CD4-positive, alpha-beta T cell treated with Interferon gamma for 1 hour (primary cell): ENCODE results near the gene CATSPERE.
A peak's percentile ranks its signal among the peaks of the same experiment; 100 is the strongest.
"Not testable (repeated sequence)": the region's sequence is repeated elsewhere in the genome, so short reads cannot be mapped to it uniquely, and the experiment has no call there.

Experiments
- DNase-seq: peaks from one replicate; pipeline ENCODE4 v3.0.0-alpha.2; 2020

CATSPERE gene

DNA sequence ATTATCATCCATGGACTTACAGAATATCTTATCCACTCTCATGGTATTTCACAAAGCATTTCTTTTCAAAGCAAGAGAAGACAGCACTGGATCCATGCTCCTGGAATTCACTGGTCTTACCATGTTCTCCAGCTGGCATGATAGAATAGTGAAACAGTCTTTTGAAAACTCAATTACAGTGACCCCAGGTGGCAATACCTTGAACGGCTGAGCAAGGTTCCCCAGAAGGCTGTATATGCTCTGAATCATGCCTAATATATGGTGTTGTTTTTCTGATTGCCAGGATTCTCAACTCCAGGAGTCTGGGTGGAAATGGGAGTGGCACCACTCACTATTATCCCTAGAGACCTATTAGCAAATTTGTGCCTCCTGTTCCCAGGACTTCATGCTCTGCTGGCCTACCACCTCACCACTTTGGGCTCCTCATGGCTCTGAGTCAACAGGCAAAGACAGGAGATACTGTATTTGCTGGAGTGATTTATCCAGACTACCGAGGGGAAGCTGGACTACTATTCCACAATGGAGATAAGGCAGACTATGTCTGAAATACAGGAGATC is 87.6 kb downstream of the CATSPERE start:
- no peak for DNase-seq

DNA sequence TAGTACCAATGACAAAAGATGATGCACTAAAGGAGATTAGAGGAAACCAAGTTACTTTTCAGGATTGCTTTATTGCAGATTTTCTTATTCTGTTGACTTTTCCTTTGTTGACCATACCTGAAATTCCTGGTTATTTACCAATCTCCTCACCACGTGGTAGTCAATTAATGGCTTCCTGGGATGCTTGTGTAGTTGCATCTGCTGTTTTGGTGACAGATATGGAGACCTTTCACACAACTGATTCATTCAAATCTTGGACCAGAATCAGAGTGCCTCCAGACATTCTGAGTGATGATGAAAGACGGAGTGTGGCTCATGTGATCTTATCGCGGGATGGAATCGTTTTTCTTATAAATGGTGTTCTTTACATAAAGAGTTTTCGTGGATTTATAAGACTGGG is 91.3 kb downstream of the CATSPERE start:
- no peak for DNase-seq

DNA sequence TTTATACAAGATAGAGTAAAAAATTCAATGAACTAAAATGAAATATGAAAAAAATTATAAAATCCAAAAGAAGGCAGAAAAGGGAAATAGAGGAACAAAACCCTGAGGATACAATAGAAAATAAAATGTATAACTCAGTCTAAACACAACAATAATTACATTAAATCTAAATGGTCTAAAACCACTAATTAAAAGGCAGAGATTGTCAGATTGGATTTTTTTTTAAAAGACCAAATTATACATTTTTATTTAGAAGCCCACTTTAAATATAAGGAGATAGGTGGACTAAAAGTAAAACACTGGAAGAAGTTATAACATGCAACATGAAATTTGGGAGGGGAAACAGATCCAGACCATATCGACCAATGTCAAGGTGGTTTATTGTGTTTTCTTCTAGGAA is 95.2 kb downstream of the CATSPERE start:
- no peak for DNase-seq

DNA sequence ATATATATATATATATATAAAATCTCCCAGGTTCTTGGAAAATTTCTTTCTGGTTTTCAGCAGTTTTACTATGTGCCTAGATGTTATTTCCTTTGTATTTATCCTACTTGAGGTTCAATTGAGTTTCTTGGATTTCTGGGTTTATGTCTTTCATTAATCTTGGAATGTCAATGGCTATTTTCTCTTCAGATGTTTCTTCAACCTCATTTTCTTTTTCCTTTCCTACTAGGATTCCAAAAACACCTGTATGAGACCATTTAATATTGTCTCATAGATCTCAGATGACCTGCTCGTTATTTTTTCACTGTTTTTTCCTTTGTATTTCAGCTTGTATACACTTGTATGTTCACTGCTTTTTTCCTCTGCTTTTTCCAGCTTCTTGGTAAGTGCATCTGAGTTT is 96.5 kb downstream of the CATSPERE start:
- DNase-seq, result no peak

DNA sequence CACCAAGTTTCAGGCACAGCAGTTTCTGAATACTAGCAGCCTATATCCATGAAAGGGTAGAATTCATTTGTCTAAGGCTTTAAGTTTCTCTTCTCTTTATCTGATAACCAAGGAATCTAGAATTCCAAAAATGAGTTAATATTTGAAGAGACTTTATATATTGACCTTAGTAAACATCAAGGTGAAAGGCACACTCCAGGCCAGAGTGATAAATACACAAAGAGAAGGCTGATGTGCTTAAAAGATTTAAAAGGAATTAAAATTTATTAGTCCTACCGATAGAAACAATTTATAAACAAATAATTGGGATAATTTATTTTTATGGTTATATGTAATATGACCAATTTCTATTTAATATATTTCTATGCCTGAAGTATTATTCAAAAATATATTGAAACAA is 98.5 kb downstream of the CATSPERE start:
- DNase-seq, result no peak

DNA sequence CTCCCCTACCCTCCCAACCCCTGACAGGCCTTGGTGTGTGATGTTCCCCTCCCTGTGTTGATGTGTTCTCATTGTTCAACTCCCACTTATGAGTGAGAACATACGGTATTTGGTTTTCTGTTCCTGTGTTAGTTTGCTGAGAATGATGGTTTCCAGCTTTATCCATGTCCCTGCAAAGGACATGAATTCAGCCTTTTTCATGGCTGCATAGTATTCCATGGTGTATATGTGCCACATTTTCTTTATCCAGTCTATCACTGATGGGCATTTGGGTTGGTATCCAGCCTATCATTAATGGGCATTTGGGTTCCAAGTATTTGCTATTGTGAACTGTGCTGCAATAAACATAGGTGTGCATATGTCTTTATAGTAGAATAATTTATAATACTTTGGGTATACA is 101.8 kb downstream of the CATSPERE start:
- not testable (repeated sequence) for DNase-seq

DNA sequence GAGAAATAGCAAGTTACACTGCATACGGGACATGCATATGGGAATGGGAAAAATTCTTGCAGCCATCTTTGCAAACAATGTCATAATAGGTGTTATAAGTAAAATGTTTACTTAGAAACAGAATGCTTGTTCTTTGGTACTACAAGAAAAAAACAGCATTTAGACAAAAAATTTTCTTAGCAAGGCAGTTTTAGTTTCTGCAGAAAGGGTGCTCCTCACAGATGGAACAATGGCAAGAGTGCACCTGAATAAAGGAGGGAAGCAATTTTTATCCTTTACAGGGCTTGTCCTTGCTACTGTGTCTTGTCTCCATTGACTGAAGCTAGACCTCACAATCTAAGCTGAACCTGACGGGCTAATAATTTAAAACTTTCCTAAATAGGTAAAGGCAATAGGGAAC is 112.7 kb downstream of the CATSPERE start:
- no peak for DNase-seq

DNA sequence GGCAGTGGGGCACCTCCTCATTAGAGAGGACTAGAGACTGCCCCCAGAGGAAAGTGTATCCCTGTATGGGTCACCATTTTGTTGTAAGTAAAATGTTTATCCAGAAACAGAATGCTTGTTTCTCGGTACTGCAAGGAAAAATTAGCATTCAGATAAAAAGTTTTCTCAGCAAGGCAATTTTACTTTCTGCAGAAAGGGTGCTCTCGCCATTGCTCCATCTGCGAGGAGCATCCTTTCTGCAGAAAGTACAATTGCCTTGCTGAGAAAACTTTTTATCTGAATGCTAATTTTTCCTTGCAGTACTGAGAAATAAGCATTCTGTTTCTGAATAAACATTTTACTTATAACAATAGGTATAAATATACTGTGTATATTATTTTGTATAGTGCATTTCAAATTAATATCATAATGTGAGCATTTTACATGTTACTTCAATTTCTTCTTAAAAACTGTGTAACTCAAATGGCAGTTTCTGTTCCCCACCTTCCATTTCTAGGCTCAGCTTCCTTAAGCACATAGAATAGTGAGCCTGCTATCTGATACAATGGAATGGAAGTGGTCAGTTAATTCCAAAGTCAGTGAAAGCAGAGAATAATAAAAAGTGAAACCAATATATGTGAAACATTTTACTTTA is 115.3 kb downstream of the CATSPERE start:
- DNase-seq, result no peak

DNA sequence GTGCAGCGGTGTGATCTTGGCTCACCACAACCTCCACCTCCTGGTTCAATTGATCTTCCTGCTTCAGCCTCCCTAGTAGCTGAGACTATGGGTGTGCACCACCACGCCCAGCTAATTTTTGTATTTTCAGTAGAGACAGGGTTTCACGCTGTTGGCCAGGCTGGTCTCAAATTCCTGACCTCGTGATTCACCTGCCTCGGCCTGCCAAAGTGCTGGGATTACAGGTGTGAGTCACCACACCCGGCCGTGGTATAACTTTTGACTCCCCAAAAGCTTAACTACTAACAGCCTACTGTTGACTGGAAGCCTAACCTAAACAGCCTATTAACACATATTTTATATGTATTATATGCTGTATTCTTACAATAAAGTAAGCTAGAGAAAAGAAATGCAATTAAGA is 117.1 kb downstream of the CATSPERE start:
- DNase-seq, result not testable (repeated sequence)

DNA sequence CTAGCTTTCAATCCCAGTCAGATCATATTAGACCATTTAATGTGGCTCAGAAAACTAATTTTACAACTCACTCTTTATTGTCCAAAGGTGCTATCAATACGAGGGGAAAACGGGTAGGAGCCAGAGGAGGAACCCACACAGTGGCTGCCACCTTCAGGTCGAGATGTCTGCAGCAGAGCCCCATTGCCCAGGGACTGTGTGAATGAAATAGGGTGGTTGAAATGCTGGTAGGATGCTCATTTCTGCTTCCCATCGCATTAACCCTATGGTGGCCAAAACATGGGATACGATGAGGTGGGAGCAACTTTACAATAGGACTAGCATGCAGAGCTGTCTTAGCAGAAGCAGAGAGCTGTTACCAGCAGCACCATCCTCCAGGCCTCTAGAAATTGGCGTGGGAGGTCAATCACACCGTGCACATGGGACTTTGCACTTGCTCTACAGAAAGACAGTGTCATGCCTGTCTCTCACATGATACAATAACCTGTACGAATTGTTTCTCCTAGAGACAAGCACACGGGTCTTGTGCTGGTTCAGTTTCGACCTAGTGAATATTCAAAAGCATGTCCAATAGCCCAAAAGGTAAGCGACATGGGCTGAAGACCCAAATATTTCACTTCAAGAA is 122.4 kb downstream of the CATSPERE start:
- DNase-seq, result no peak

DNA sequence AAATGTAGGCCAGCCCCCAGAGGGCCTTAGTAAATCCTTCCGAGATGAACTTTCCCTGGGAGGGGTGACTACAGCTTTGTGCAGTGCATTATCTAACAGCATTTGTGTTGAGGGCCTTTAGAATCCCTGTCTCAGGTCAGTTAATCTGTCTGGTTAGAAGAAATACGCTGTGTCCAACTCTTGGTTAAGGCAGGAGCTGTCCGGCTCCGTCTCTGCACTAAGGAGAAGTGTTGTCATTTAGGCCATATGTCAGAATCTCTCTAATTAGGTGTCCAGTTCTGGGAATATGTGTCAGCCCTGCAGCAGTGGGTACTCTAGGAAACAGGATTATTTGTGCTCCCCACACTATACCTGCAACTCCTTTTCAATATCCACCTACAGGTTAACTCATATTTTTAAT is 124.8 kb downstream of the CATSPERE start:
- no peak for DNase-seq

DNA sequence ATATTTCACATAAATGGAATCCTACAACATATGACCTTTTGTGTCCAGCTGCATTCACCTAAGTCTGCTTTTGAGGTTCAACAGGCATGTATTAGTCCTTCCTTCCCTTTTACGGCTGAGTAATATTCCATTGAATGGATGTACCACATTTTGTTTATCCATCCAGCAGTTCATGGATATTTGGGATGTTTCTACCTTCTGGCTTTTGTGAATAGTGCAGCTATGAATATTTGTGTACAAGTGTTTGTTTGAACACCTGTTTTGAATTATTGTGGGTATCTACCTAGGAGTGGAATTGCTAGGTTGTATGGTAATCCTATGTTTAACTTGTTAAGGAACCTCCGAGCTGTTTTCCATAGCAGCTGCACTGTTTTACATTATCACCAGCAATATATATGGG is 129.6 kb downstream of the CATSPERE start:
- no peak for DNase-seq

DNA sequence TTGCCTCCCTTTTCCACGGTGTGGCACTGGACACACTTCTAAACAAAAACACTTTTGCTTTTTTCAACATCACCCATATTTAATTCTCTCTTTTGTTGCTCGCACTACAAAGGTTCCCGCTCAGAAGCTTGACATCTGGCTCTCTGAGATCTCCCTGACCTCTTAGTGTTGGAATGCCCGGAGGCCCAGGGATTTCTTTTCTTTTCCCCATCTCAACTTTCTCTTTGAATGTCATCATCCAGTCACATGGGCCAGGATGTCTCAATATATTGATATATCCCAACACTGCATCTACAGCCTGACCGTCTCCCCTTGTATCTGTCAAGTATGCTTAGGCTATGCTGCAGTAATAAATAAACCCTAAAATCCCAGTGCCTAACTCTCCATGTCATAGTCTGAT is 137.5 kb downstream of the CATSPERE start:
- no peak for DNase-seq

DNA sequence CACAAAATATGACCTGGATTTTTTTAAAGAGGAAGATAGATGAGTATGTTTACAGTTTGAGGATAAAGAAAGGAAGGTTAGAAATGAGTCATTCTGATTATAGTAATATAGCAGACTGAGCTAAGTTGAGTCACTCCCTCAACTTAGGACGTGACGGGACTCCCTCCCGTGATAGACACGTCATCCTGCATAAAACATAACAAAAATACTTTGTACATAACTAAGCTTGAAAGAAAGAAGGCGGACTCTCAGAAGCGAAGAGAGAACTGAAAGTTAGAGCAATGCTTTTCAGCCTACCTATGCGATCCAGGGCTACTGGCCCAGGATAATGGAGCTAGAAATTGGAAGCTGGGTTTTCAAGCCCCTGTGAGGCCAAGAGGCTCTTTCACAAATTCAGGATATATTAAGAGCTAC is 138.9 kb downstream of the CATSPERE start:
- peak; percentile 23 for DNase-seq

DNA sequence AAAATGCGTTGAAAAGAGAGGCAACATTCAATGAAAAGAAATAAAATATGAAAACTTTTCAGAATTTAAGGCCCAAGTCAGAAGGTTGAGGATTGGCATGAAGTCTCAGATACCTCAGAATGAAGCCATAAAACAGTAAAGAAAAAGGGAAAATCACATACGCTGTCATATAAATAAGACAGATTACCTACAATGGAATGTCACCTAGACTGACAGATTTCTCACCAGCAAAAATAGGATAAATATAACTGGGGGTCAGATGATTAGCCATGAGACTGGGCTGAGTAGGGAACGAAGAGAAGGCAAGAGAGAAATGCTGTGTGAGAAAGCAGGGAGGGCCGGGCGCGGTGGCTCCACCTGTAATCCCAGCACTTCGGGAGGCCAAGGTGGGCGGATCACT is 140.3 kb downstream of the CATSPERE start:
- DNase-seq, result no peak

DNA sequence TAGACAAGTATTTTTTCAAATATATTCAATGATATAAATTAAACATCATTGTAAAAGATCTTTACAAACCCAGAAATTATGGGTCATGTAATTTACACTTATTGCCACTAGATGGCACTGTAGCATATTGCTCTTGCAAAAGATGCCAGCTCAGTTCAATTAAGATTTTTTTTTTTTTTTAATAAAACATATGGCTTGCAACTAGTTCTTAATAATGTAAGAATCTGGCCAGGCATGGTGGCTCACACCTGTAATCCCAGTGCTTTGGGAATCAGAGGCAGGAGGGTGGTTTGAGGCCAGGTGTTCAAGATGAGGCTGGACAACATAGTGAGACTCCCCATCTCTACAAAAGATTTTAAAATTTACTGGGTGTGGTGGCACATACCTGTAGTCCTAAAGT is 142.4 kb downstream of the CATSPERE start:
- no peak for DNase-seq

DNA sequence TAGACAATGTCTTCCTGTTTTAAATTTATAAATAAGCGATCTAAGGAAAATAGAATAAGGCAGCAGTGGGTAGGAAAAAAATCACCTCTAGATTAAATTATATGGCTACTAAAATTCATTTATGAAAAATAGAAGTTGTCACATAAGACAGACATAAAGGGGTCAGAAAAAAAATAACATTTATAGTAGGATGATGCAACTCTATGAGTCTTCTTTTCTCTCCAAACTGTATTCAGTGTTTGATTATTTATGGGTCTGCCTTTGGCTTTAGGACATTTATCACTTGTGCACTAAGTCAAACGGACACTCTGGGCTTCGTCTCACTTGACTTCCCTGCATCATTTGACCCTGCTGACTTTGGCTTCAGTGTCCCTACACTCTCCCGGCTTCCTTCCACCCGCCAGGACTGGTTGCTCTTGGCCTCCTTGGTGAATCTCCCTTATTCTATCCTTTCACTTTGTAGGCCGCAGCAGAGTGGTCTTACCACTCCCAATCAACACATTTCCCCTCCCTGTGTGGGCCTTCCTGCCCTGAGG is 144.8 kb downstream of the CATSPERE start:
- no peak for DNase-seq

DNA sequence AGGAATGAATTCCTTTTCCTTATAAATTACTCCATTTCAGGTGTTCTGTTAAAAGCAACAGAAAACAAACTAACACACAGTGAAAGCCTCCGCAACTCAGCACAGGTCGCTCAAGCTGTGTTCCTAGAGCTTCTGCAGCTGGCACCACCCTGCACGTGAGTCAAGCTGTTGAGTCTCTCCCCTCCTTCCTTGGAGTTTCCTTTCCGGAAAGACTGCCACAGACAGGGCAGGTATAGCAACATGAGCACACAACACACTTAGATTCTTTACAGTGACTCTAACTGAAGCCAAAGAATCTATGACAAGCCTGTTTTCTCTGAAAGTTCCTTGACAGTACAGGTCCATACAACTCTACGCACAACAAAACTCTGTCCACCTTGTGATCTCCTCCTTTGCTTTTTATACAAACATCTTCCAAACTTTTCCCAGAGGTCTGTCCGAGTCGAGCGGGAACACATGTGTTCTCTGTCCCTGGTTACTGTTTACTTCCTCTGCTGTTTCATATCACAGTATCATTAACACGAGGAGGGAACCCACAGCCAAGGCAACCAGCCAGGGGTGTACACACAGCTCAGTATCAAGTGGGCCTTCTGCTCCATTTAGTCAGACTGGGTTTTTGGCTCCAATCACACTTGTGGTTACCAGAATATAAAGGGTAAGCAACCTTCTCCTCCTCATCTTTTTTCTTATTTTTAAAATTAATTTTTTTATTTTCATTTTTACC is 153.2 kb downstream of the CATSPERE start:
- DNase-seq, result no peak

DNA sequence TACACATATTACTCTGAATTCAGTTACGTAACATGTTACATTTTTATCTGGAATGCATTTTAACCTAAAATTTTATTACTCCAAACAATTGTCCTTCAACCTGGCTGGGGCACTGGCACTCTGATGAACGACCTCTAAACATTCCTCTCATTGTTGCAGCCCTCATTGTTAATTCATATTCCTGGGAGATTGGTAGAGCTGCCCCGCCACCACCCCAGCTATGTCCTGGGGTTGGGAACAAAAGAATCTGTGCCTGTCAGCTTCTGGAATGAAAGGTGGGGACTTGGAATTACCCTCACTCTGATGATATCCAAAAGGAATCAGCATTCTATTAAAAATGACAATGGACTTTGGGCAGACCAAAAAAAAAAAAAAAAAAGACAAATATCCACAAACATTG is 153.8 kb downstream of the CATSPERE start:
- no peak for DNase-seq

DNA sequence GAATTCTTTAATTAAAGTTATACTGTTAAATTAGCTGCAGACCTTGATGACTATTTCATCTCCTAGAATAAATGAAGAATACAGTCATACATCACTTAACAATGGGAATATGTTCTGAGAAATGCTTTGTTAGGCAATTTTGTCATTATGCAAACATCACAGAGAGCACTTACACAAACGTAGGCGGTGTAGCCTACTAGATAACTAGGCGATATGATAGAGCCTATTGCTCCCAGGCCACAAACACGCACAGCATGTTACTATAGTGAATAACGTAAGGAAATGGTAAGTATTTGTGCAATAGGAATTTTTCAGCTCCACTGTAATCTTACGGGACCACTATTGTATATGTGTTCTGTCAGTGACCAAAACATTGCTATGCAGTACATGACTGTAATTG is 154.2 kb downstream of the CATSPERE start:
- no peak for DNase-seq

DNA sequence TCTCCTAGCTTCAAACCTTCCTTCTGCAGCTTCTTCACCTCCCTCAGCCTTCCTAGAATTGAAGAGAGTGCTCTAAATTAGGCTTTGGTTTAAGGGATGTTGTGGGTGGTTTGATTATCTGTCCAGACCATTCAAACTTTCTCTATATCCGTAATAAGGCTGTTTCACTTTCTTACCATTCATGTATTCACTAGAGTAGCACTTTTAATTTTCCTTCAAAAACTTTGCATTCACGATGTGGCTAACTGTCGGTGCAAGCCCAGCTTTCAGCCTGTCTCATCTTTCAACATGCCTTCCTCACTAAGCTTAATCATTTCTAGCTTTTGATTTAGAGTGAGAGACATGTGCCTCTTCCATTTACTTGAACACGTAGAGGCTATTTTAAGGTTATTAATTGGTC is 165.6 kb downstream of the CATSPERE start:
- DNase-seq, result no peak

DNA sequence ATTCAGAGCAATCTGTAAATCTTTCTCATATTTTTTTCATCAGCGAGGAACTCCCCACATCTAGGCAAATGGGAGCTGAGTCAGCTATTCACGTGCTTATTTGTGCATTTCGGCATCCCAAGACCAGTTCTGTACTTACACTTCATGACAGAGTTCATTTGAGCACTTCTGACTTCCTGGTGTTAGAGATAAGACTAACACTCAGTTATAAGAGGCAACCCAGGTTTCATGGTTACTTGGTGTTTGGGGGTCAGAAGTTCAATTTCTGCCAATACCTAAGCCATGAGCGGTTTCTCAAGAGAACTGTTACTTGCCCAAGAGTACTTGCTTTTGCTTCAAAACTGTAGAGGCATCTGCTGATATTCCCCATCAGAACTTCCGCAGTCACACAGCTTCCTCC is 167.7 kb downstream of the CATSPERE start:
- no peak for DNase-seq

DNA sequence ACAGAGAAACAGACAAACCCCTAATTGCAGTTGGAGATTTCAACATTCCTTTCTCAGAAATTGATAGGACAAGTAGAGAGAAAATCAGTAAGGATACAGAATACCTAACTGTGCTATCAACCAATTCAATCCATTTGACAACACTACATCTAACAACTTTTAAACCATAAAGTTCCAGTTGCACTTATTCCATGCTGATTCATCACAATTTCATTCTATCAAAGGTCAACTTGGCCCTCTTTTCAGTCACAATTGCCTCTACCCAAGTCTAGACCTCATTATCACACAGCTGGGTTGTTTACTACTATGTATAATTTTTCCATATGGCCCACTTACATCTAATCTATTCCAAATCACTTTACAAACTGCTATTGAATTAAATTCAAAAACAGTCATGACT is 172.1 kb downstream of the CATSPERE start:
- DNase-seq, result no peak

DNA sequence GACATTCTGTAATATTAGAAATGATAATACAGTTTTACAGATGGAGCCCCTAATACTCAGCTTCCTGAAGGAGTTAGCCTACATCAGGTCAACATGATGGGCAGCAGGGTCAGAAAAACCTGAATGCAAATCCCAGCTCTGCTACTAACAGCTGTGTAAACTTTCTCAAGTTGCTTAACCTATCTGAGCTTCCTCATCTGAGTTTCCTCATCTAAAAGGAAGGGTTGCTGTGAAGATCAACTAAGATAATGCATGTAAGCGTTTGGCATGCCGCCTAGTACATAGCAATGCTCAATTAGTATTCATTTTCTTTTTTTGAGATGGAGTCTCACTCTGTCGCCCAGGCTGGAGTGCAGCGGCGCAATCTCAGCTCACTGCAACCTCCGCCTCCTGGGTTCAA is 173.5 kb downstream of the CATSPERE start:
- no peak for DNase-seq
